Esophagus squamous epithelium (tissue), 4 donors: ENCODE measurements around the gene TOMM70.

Experiments used
- POLR2A ChIP-seq, 4 donors: fragments of 450-650 bp; IDR thresholded peaks; one replicate each; pipeline ENCODE4 v1.6.1; 2017; ENCODE audit warnings: antibody characterized with exemption in 4 of 4, mild to moderate bottlenecking in 4 of 4, moderate library complexity in 3 of 4
- TF ChIP-seq, protein P1 (sequence below), 6 experiments: fragments of 450-650 bp in 4 of 6; fragments of 200-600 bp in 2 of 6; sonication (generic) in 2 of 6; IDR thresholded peaks; one replicate each; pipeline ENCODE4 v1.5.1; 2016 to 2019; ENCODE audit warnings: antibody characterized with exemption in 6 of 6, mild to moderate bottlenecking in 4 of 6, moderate library complexity in 4 of 6

- TF ChIP-seq, protein P1, sequence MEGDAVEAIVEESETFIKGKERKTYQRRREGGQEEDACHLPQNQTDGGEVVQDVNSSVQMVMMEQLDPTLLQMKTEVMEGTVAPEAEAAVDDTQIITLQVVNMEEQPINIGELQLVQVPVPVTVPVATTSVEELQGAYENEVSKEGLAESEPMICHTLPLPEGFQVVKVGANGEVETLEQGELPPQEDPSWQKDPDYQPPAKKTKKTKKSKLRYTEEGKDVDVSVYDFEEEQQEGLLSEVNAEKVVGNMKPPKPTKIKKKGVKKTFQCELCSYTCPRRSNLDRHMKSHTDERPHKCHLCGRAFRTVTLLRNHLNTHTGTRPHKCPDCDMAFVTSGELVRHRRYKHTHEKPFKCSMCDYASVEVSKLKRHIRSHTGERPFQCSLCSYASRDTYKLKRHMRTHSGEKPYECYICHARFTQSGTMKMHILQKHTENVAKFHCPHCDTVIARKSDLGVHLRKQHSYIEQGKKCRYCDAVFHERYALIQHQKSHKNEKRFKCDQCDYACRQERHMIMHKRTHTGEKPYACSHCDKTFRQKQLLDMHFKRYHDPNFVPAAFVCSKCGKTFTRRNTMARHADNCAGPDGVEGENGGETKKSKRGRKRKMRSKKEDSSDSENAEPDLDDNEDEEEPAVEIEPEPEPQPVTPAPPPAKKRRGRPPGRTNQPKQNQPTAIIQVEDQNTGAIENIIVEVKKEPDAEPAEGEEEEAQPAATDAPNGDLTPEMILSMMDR (IDR thresholded peaks at IDR 0.05) = no peak
- no peak for TF ChIP-seq POLR2A (IDR thresholded peaks at IDR 0.05)
Measured at GRCh38 chr3:100399341-100400071, 1.4 kb downstream of the TOMM70 start.
